Iris pigment epithelial cell (primary cell): Measurements from ENCODE around the gene GALNTL6.
"Not testable (repeated sequence)": the region's sequence is repeated elsewhere in the genome, so short reads cannot be mapped to it uniquely, and the experiment has no call there.

Source experiments
- DNase-seq: peaks from one replicate; pipeline ENCODE4 v3.0.0-alpha.2; 2011; ENCODE audit warnings: low read depth

Gene GALNTL6

DNA sequence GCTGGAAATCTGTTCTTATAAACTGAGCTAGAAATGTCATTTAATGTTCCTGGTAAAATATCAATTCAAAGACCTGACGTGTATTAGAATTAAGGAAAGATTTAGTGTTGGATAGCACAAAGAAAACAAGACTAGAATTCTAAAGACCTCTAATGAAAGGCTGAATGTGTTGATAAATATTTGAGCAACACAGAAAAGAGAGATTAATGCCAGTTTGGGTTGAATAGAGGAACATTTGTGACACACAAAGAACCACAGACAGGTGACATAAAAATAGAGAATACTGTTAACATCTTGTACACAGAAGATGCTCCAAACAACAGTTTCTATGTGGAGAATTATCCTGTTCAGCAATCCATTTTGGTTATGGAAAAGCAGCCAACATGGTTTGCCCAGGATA is 1133.3 kb downstream of the GALNTL6 start:
- DNase-seq: no peak

GRCh38 chr4:172947594-172947993 is 1134.4 kb downstream of the GALNTL6 start:
- no peak for DNase-seq

DNA sequence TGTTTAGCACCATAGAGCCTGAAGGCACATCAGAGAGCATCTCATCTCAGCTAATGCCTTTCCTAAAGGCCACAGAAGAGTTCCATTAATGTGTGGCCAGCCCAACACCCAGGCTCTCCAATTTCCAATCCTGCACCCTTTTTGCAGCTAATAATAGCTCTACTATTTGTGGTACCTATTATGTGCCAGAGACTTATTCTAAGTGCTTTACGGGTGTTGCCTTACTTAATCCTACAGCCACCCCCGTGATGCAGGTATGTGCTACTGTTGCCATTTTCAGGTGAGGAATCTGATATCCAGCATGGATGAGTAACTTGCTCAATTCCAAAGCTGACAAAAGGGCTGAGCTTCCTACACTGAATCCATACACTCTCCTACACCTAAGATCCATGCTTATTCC is 1137.8 kb downstream of the GALNTL6 start:
- no peak for DNase-seq

- no peak for DNase-seq
Measured at GRCh38 chr4:172951679-172952451, 1138.7 kb downstream of the GALNTL6 start.

DNA sequence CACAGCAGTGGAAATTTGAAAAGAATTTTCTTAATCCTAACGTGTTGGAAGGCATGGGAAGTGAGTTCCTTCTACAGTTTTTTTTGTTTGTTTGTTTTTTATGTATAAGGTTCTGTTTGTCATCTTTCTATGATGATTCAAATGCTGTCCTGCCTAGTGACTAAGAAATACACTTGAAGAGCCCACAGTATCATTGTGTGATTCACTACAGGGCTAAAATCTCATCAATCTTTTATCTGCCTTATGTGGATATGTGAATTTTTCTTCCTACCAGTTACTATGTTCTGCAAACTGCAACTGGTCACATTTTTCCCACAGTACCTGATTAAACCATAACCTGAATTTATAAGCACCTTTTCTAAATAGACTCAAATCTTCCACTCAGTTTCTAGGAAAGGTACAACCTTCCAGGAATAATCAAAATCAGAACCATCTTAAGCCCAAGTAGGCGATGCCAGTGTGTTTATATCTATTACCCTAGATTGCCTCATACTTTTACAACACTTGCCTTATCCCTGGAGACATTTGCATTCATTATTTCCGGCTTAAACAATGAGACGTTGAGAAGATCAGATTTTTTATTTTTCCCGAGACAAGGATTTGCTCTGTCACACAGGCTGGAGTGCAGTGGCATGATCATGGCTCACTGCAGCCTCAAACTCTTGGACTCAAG is 1140.8 kb downstream of the GALNTL6 start:
- DNase-seq: no peak

DNA sequence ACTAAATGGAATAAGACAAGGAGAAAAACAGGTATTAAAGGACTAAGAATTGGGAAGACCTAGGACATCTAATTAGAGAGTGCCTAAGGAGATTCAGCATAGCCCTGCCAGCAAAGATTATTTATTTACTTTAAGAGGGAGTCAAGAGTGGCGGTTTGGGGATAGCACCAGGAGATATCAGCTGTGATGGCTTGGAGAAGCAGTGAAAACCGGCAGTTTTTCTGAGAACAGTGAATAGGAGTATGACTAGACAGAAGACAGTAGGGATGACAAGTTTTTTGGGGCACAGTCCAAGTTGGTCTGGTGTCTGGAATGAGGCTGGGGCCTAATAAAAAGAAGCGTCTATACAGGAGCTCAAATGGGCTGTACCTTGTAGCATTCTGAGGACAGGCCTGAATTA is 1143.1 kb downstream of the GALNTL6 start:
- DNase-seq: not testable (repeated sequence)

DNA sequence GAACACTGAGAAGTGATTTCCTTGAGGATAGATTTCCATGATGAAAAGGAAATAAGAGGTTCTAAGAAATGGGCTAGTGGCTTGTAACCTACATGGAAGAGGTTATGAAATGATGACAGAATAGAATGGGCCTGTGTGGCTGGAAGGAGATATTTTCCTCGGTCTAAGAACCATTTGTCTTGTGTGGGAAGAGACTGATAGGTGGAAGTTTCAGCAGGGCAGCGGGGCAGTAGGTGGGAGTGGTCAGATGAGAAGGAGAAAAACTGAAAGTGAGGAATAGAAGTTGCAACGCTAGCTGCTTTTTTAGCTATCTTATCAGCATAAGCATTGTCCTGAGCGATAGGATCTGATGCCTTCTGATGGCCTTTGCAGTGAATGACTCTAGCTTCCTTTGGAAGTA is 1144.0 kb downstream of the GALNTL6 start:
- no peak for DNase-seq

GRCh38 chr4:172962564-172963353 is 1149.6 kb downstream of the GALNTL6 start:
- peak; percentile 82 for DNase-seq

DNA sequence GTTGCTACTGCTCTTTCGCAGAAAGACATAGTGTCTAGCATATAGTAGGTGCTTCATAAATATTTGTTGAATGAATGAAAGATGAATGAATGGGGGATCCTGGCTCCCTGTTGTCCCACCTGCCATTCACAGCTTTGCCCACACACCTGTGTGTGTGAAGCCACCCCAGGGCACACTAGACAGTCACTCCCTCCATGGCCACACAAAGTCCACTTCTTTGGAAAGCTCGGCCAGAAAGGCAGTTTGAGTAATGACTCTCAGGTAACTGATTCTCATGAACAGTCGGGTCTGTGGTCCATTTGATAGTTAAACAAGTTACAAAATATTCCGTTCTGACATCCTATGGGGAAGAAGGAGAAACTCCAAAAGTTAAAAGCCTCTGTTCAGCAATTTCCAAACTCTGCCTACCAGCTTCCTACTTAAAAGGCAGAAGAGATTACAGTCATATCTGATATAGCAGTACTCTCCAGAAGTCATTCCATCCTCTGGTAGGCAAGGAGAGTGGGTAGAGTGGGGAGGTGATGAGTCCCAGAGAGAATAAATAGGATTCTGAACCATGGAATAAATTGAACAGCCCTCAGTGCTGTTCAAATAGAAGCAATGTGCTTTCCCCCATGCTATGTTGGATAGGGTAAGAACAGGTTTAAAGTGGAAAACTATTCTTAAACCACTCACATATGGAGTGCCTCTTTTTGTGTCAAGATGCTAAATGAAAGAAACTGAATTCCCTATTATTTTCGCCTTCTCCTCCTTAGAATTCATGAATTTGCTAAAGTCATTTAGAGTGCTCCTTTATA is 1150.5 kb downstream of the GALNTL6 start:
- no peak for DNase-seq

- not testable (repeated sequence) for DNase-seq
Measured at GRCh38 chr4:172970189-172970588, 1157.0 kb downstream of the GALNTL6 start.

GRCh38 chr4:172974586-172974985 is 1161.4 kb downstream of the GALNTL6 start:
- no peak for DNase-seq

DNA sequence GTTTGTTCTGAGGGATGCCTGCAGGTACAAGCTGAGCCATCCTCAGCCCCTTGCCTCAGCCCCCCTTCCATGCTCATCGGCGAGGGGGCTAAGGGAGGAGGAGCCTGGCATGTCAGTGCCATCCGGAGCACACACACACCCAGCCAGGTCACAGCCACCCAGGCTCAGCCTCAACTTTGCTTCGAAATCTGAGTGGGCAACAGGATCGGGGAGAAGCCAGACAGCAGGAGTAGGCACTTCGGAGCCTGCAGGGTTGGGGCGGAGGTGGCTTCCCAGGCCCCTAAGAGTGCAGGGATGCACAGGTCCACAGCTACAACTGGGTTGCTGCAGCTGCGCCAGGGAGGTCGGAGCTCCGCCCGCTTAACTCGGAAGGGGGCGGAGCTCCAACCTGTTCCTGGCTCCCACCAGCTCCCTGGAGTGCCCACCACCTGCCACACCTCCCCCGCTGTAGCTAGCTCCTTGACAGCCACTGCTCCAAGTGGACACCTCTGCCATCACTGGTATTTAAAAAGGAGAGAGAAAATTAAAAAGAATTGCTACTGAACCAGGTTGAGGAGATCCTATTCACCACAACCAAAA is 1162.5 kb downstream of the GALNTL6 start:
- no peak for DNase-seq

DNA sequence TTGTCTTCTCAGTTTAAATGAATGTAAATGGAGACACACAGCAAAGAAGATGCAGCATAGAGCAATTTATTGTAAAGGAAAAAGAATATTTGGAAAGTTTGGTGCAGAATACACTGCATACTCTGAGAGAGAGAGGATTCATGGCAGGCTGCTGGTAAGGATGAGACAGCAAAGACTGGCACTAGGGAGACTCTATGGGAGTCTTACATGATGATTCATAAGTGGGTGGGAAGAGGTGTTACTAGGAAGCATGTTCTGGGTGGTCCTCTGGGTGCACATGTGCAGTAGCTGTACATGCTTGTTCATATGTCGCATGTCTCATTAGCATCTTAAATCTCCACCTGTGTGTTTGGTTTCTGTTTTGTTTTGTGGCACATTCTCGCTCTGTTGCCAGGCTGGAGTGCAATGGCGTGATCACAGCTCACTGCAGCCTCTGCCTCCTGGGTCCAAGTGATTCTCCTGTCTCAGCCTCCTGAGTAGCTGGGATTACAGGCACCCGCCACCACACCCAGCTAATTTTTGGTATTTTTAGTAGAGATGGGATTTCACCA is 1164.4 kb downstream of the GALNTL6 start:
- not testable (repeated sequence) for DNase-seq

DNA sequence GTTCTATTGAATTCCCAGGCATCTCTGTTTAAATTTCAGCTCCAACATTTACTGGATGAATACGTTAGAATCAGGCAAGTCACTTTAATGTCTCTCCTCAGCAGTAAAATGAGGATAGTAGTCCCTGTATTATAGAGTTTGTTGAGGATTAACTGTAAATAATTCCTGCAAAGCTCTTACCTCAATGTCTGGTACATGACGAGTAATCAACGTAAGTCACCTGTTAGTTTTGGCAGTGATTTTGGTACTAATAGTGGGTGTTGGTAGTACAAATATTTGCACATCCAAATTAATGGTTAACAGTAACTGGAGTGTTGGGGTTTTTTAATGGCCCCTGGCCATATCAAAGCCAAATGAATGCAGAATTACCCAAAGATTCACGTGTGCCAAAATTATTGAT is 1165.6 kb downstream of the GALNTL6 start:
- no peak for DNase-seq

- no peak for DNase-seq
Measured at GRCh38 chr4:172979332-172979731, 1166.1 kb downstream of the GALNTL6 start.

- DNase-seq: no peak
Measured at GRCh38 chr4:172980219-172980618, 1167.0 kb downstream of the GALNTL6 start.

DNA sequence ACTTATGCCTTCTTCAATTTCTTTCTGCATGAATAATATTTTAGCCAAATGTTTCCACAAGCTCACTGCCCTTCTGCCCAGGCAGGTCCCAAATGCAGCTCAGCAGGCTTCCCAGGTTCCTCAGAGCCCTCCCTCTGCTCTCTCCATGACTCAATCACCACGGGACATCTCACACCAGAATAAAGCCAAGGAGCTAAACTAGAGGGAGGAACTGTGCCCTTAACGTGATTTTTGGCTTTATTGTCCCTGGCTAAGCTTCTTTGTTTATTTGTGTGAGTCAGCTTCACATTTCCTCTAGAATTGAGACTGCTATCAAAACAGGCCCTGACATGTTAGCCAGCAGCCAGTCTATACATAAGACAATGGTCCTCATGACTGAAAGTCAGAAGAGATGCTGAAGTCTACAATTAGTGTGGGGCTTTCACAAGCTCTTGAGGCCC is 1169.0 kb downstream of the GALNTL6 start:
- peak; percentile 76 for DNase-seq

DNA sequence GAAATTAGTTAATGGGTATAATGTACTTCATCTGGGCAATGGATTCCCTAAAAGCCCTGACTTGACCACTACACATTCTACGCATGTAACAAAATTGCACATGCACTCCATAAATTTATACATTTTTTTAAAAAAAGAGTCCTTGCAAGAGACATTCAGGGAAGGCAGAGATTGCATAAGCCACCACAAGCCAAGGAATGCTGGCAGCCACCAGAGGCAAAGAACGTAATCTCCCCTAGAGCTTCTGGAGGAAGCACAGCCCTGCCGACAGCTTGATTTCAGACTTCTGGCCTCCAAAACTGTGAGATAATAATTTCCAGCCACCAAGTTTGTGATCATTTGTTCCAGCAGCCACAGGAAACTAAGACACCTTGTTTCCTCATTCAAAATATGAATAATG is 1169.8 kb downstream of the GALNTL6 start:
- DNase-seq: peak; percentile 61

DNA sequence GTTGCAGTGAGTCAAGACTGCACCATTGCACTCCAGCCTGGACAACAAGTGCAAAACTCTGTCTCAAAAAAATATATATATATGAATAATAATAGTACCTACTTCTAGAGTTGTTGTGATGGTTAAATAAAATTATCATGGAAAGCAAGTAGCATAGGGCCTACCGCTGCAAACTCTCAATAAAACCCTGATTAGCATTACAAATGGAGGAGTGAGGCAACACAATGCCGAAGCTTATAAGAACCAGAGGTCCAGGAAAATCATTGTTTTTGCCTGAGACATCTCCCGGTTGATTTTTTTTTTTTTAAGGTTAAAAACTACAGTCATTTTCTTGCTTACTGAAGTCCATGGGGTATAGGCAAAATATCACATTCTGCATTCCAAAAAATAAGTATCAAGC is 1170.4 kb downstream of the GALNTL6 start:
- no peak for DNase-seq

- DNase-seq: no peak
Measured at GRCh38 chr4:172985552-172985951, 1172.3 kb downstream of the GALNTL6 start.

DNA sequence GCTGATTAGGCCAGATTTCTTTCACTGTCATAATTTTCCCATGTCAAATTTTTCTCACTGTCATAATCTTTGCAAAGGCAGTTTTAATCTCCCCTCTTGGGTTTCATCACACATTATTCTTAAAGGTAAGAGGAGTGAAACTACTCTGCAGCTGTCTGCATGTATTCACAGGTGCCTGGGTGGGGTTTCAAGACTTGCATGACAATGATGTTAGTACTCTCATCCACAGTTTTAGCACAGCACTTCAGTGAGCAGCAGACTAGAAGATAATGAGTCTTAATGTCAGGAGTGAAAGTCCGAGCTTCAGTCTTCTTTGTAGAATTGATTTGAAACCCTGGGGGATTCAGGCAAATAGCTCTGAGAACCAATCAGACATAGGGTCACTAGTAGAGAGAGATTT is 1172.9 kb downstream of the GALNTL6 start:
- no peak for DNase-seq
